ENCODE data around the gene CPS1.

CPS1 gene

GRCh38 chr2:210556329-210556980 is at the start of gene CPS1:
TSS of gene CPS1 (plus strand) at chr2:210556599. CDS start at chr2:210556734, 135 bp downstream.
- no peak for DNase-seq (ENCODE audit: low read depth)

- DNase-seq (ENCODE audit: low read depth), result no peak
These were observed 40.5 kb upstream of the CPS1 start for GRCh38 chr2:210515911-210516310.

- DNase-seq (ENCODE audit: low read depth), result no peak
These were observed 39.1 kb upstream of the CPS1 start for GRCh38 chr2:210517264-210517663.

- no peak for DNase-seq (ENCODE audit: low read depth)
These were observed 36.8 kb upstream of the CPS1 start for GRCh38 chr2:210519594-210519993.

GRCh38 chr2:210522399-210522798 is 34.0 kb upstream of the CPS1 start:
- DNase-seq (ENCODE audit: low read depth), result no peak

GRCh38 chr2:210523650-210524289 is 32.6 kb upstream of the CPS1 start:
- DNase-seq (ENCODE audit: low read depth), result no peak

GRCh38 chr2:210524533-210524932 is 31.9 kb upstream of the CPS1 start:
- no peak for DNase-seq (ENCODE audit: low read depth)

- no peak for DNase-seq (ENCODE audit: low read depth)
These were observed 29.1 kb upstream of the CPS1 start for GRCh38 chr2:210527286-210527685.

GRCh38 chr2:210528716-210529115 is 27.7 kb upstream of the CPS1 start:
- no peak for DNase-seq (ENCODE audit: low read depth)

GRCh38 chr2:210531050-210531449 is 25.3 kb upstream of the CPS1 start:
- no peak for DNase-seq (ENCODE audit: low read depth)

GRCh38 chr2:210531482-210531881 is 24.9 kb upstream of the CPS1 start:
- no peak for DNase-seq (ENCODE audit: low read depth)

- DNase-seq (ENCODE audit: low read depth), result no peak
These were observed 23.0 kb upstream of the CPS1 start for GRCh38 chr2:210533389-210533788.

- DNase-seq (ENCODE audit: low read depth), result no peak
These were observed 21.5 kb upstream of the CPS1 start for GRCh38 chr2:210534879-210535278.

- no peak for DNase-seq (ENCODE audit: low read depth)
These were observed 19.3 kb upstream of the CPS1 start for GRCh38 chr2:210536973-210537650.

- no peak for DNase-seq (ENCODE audit: low read depth)
These were observed 17.4 kb upstream of the CPS1 start for GRCh38 chr2:210539035-210539434.

GRCh38 chr2:210539578-210540416 is 16.6 kb upstream of the CPS1 start:
- no peak for DNase-seq (ENCODE audit: low read depth)

GRCh38 chr2:210540471-210540870 is 15.9 kb upstream of the CPS1 start:
- no peak for DNase-seq (ENCODE audit: low read depth)

GRCh38 chr2:210540900-210541289 is 15.5 kb upstream of the CPS1 start:
- no peak for DNase-seq (ENCODE audit: low read depth)

- DNase-seq (ENCODE audit: low read depth), result peak; percentile 52
These were observed 15.0 kb upstream of the CPS1 start for GRCh38 chr2:210541290-210541902.

- no peak for DNase-seq (ENCODE audit: low read depth)
These were observed 12.3 kb upstream of the CPS1 start for GRCh38 chr2:210544007-210544590.

GRCh38 chr2:210544831-210545230 is 11.6 kb upstream of the CPS1 start:
- no peak for DNase-seq (ENCODE audit: low read depth)
